GM18873 (cell line): Measurements from ENCODE around the gene TSHZ2.

ENCODE experiments used
- ATAC-seq: cut with Tn5 transposase; IDR thresholded peaks from one replicate; pipeline ENCODE4 v1.9.1; 2021; ENCODE audit warnings: mild to moderate bottlenecking, moderate library complexity, moderate number of reproducible peaks; ENCODE audit not compliant: unreplicated experiment, low FRiP score

Gene TSHZ2

GRCh38 chr20:53150532-53150931 lies 178.4 kb downstream of the TSHZ2 start:
- ATAC-seq, result no peak

DNA sequence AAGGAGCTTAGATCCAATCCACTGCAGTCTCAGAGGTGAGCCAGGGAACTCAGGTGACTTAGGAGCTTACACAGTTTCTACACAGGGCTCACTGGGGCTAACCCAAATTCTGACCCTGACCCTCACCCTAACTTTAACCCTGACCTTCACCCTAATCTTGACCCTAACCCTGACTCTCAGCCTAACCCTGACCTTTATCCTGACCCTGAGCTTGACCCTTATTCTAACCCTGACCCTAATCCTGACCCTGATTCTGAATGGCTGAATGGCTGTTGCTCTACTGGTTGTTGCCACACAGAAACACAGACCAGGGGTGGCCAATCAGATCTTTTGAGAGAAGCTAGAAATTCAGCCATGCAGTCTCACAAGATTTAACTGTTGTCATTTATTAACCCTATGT lies 180.1 kb downstream of the TSHZ2 start:
- no peak for ATAC-seq

GRCh38 chr20:53154540-53154939 lies 182.4 kb downstream of the TSHZ2 start:
- no peak for ATAC-seq

DNA sequence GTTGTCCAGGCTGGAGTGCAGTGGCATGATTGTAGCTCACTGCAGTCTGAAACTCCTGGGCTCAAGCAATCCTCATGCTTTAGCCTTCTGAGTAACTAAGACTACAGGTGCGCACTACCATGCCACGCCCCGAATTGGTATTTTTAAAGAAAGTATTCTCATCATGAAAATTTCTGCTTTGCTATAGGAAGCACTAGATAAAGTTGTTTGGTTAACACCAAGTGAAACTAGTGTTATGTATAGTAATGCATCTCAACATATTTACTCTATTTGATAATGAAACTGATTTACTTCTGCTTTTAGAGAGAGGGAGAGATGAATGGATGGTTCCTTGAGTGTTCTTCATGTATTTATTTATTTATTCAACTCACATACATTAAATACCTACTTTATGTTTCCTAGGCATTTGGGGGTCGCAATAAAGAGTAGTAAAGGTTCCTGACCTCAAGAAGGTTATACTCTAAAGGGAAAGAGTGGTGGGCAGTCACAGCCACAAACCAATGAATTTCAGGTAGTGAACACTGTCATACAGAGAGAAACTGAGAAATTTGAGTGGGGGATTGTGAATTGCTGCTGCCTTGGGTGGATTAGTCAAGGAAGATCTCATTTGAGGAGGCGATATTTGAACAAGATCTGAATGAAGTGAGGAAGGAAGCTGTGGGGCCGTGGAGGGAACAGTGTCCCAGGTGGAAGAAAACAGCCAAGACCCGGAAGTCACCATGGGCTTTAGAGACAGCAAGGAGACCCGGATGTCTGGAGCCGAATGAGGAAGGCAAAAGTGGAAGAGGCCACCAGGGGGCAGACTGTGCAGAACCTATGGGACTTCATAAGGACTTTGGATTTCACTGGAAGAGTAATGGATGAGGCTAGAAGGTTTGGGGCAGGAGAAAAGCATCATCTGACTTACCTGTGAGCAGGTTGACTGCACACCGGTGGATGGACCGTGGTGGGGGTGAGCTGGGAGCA lies 185.6 kb downstream of the TSHZ2 start:
- peak; percentile 64 for ATAC-seq

DNA sequence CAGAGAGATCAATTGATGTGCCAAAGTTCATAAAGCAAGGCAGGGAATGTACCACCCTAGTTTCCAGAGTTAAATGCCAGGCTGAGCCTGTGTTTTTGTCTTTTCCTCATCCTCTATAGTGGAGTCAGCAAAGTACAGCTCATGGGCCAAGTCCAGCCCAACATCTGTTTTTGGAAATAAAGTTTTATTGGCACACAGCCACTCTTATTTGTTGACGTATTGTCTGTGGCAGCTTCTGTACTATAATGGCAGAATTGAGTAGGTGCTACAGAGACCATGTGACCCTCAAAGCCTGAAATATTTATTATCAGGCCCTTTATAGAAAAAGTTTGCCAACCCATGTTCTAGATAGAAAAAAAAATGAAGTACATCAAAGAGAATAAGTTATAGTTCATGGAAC lies 187.0 kb downstream of the TSHZ2 start:
- no peak for ATAC-seq

- no peak for ATAC-seq
Observed at GRCh38 chr20:53161073-53161472, 188.9 kb downstream of the TSHZ2 start.

DNA sequence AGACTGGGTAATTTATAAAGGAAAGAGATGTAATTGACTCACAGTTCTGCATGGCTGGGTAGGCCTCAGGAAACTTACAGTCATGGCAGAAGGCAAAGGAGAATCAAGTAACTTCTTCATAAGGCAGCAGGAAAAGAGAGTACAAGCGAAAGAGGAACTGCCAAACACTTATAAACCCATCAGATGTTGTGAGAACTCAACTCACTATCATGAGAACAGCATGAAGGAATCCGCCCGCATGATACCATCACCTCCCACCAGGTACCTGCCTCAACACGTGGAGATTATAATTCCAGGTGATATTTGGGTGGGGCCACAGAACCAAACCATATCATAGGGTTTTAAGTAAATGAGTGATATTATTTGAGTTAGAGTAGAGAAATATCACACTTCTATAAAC lies 189.3 kb downstream of the TSHZ2 start:
- ATAC-seq, result no peak

GRCh38 chr20:53162251-53162835 lies 190.2 kb downstream of the TSHZ2 start:
- no peak for ATAC-seq

DNA sequence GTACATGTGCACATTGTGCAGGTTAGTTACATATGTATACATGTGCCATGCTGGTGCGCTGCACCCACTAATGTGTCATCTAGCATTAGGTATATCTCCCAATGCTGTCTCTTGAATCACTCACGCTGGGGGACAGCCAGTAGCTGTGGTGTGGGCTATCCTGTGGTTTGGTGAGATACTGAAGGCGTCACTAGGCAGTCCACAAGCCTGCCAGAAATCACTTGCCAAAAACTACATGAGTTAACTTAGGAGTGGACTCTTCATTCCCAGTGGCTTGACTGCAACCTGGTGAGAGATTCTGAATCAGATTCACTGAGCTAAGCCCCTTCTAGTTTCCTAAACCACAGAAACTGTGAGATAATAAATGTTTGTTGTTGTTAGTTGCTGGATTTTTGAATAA lies 191.3 kb downstream of the TSHZ2 start:
- ATAC-seq, result no peak

DNA sequence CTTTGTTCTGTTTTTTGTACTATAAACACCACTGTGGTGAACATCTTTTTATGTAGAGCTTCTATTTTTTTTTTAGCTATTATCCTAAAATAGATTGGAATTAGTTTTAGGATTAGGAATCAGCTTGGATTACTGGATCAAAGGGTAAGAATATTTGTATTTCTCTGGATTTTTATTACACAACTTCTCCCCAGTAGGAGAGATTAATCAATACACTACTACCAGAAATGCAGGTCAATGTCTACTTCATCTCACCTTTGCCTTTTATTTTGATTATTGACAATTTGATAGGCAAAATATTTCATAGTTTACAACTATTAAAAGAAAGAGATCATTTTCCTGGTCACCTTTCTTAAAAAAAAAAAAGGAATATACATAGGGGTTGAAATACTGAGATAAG lies 191.9 kb downstream of the TSHZ2 start:
- no peak for ATAC-seq

- no peak for ATAC-seq
Observed at GRCh38 chr20:53165452-53165851, 193.3 kb downstream of the TSHZ2 start.

GRCh38 chr20:53168491-53168890 lies 196.3 kb downstream of the TSHZ2 start:
- ATAC-seq, result no peak

- no peak for ATAC-seq
Observed at GRCh38 chr20:53170196-53170595, 198.0 kb downstream of the TSHZ2 start.

- ATAC-seq, result no peak
Observed at GRCh38 chr20:53171065-53171464, 198.9 kb downstream of the TSHZ2 start.

DNA sequence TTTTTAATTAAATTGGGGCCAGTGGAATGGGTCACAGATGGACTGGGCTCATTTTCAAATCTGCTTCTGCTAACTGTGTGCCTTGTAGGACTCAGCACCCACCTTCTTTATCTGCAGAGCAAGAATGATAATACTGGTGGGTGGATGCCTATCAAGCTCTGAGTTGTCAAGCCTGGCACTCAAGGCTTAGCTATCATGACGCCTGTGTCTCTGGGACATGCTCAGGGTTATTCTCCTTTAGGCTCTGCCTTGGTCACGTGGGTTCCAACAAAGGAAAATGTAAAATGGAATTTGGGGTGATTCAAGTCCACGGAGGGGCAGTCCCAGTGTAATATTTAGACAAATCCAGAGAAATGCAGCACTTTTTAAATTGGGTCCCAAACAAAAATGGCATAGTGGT lies 202.3 kb downstream of the TSHZ2 start:
- no peak for ATAC-seq

DNA sequence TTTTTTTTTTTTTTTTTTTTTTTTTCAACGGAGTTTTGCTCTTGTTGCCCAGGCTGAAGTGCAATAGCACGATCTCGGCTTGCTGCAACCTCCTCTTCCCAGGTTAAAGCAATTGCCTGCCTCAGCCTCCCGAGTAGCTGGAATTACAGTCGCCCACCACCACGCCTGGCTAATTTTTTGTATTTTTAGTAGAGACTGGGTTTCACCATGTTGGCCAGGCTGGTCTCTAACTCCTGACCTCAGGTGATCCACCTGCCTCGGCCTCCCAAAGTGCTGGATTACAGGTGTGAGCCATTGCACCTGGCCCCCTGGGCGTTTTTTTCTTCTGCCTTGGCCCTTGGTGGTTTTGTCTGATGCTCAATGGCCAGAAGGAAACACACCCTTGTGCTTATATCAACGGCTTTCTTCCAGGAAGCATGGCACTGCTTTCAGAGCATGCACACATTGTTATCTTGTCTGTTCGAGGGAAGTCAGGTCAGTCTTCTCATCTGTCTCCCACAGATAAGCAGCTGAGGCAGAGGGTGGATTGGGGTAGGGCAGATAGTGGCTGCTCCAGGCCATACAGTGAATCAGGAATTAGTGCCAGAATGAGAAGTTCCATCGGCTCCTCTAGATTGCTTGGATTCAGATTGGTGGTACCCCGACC lies 203.1 kb downstream of the TSHZ2 start:
- ATAC-seq, result no peak

DNA sequence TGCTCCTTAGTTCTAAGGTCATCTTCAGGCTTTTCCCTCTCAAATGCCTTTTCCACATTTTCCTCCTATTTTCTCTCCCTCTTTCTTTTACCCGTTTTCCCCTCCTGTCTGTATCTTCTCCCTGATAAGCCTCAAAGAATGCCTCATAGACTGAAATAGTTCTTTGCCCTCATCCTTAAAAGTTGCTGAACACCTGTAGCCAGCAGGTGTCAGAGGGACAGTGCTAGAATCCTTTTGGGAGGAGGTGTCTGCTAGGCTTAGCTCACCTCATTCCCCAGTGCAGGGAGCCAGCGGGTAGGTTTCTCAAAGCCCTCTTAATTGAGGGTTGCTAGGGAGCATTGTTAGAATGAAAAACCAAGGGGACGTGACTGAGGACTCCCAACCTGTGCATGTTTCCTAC lies 204.0 kb downstream of the TSHZ2 start:
- ATAC-seq, result no peak

GRCh38 chr20:53177687-53178086 lies 205.5 kb downstream of the TSHZ2 start:
- no peak for ATAC-seq

DNA sequence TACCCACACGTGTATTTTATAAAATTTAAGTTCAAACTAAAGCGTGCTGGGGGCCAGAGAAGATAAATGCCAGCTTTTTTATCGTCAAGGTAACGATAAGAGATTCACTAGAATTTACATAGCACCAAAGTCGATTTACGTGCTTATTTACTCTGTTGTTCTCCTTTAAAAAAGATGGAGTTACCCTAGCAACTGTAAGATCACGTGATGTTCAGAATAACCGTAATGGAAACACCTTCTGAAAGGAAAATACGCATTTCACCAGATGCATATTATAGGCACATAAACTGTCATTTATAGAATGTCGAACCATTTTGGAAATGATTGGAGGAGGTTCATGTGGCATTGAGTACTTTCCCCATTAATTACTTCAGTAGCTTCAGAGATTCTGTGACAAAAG lies 207.6 kb downstream of the TSHZ2 start:
- no peak for ATAC-seq

- ATAC-seq, result no peak
Observed at GRCh38 chr20:53180928-53181362, 208.8 kb downstream of the TSHZ2 start.

DNA sequence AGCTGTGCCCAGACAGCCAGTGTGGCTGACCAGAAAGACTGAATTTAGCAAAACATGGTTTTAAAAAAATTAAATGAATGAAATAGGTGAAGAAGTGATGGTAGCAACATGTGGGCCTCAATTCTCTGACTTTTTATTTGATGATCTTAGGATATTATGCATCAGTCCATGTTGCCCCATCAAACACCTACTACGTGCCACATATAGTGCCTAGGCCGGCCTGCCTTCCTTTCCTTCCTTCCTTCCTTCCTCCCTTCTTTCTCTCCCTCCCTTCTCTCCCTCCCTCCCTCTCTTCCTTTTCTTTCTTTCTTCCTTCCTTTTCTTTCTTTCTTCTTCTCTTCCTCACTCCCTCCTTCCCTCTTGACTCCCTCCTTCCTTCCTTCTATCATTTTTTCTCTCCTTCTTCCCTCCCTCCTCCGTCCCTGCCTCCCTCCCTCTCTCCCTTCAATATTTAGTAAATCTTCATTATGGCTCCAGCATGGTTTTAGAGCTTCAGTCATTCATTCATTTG lies 209.8 kb downstream of the TSHZ2 start:
- no peak for ATAC-seq
